ENCODE measurements around the gene ERFL.

Gene ERFL

DNA sequence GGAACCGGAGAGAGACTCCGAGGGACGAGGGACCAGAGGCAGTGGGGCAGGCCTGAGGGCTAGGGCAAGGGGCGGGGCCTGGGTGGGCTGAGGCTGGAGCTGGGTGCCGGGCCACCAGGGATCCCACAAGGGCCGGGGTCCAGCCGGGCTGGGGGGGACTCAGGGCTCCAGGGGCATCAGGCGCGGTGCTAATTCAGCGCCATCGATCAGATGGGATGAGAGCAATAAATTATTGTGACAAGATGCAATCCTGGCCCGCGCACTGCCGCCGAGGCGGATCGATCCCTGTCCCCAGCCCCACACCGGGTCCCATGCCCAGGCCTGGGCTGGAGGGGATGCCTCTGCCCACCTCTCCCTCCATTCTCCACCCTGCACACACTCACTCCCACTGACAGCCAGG lies 5.7 kb downstream of the ERFL start:
- Histone ChIP-seq H3K27me3 (ENCODE audit: insufficient read depth, poor library complexity, severe bottlenecking) (peaks cover 38% of the 10 kb centered on the region), H3K27ac (replicated peaks) (no peak overlapping the region), H3K4me3 (replicated peaks; ENCODE audit: insufficient read depth, low read length) (no peak overlapping the region)
- TF ChIP-seq POLR2AphosphoS5 (IDR thresholded peaks at IDR 0.05; ENCODE audit: low read depth) (no peak), SPI1 (IDR thresholded peaks at IDR 0.05; ENCODE audit: borderline replicate concordance, low read depth) (no peak), REST (IDR thresholded peaks at IDR 0.05; ENCODE audit: insufficient replicate concordance, low read depth) (no peak), GABPA (IDR thresholded peaks at IDR 0.05; ENCODE audit: low read depth) (no peak)
- TF ChIP-seq, protein P1, sequence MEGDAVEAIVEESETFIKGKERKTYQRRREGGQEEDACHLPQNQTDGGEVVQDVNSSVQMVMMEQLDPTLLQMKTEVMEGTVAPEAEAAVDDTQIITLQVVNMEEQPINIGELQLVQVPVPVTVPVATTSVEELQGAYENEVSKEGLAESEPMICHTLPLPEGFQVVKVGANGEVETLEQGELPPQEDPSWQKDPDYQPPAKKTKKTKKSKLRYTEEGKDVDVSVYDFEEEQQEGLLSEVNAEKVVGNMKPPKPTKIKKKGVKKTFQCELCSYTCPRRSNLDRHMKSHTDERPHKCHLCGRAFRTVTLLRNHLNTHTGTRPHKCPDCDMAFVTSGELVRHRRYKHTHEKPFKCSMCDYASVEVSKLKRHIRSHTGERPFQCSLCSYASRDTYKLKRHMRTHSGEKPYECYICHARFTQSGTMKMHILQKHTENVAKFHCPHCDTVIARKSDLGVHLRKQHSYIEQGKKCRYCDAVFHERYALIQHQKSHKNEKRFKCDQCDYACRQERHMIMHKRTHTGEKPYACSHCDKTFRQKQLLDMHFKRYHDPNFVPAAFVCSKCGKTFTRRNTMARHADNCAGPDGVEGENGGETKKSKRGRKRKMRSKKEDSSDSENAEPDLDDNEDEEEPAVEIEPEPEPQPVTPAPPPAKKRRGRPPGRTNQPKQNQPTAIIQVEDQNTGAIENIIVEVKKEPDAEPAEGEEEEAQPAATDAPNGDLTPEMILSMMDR (IDR thresholded peaks at IDR 0.05; ENCODE audit: insufficient read depth, low read length) = no peak
- DNase-seq (ENCODE audit: low read depth in 1 of 2, low spot score in 1 of 2) = no peak

DNA sequence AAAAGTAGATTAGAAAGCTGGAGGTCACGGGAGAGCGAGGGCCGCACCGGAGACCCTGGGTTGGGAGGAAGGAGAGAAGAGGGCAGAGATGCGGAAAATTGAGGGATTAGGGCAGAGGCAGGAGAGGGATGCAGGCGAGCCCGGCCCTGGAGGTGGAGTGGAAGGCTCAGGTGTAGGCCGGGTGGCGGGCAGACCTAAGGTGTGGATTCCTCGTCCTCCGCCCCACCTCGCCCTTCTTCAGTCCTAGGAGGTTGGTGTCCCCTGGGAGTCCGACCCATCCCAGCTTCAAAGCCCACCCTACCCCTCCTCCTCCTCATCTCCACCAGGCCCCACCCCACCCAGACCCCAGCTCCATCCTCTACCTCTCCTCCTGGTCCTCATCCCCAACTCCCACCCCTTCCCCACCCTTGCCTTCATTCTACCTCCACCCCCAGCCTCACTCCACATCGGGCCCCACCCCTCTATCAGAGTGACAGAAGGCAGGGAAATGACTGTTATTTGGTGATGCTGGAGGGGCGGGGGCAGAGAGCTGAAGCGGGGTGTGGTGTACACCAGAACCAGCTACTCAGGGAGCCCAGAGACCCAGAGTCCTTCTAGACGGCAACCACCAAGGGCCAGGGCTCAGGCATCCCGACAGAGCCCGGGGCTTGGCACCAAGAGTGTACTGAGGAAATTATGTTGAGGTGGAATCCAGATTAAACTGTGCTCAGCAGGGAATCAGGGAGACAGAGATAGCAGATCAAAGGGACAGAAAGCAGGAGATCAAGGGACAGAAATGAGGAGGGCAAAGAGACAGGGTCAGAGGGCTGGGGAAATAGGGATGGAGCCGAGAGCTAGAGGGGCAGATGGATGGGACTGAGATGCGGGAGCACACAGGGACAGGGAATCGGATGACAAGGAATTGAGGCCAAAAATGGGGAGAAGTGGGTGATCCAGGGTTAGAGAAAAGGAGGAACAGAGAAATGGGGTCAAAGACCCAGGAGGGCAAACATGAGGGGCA lies 6.4 kb downstream of the ERFL start:
- no peak for DNase-seq (ENCODE audit: low read depth in 1 of 2, low spot score in 1 of 2)

More for the DNA sequence above, 6.4 kb downstream of the ERFL start:
- Histone ChIP-seq H3K27me3 (ENCODE audit: insufficient read depth, poor library complexity, severe bottlenecking) (peaks cover 36% of the 10 kb centered on the region), H3K27ac (replicated peaks) (no peak overlapping the region), H3K4me3 (replicated peaks; ENCODE audit: insufficient read depth, low read length) (no peak overlapping the region)
- TF ChIP-seq, protein P1 (IDR thresholded peaks at IDR 0.05; ENCODE audit: insufficient read depth, low read length) = no peak
- no peak for TF ChIP-seq SPI1 (IDR thresholded peaks at IDR 0.05; ENCODE audit: borderline replicate concordance, low read depth)
- no peak for TF ChIP-seq GABPA (IDR thresholded peaks at IDR 0.05; ENCODE audit: low read depth)
- TF ChIP-seq REST (IDR thresholded peaks at IDR 0.05; ENCODE audit: insufficient replicate concordance, low read depth) = no peak
- TF ChIP-seq POLR2AphosphoS5 (IDR thresholded peaks at IDR 0.05; ENCODE audit: low read depth) = no peak
